Thoracic aorta (tissue), 2 donors: ENCODE results near the gene STK32C. TPM values are rescaled to one million over a fixed set of nuclear protein-coding genes. Genes with fewer than 3 reads are reported as not detected.

Source experiments
- ATAC-seq: fragments of 150-250 bp; one replicate; pipeline ENCODE4 v1.8.0; 2017; ENCODE audit warnings: low read depth; ENCODE audit not compliant: insufficient number of reproducible peaks, low FRiP score
- DNase-seq: peaks from one replicate; pipeline ENCODE4 v3.0.0-alpha.2; 2020; ENCODE audit warnings: low spot score
- H3K27ac ChIP-seq, 2 donors: fragments of 200-600 bp; sonication (generic); 1 replicate in 1 of 2; 2 replicates in 1 of 2; pipeline ENCODE4 v1.5.1; 2016; ENCODE audit warnings: mild to moderate bottlenecking in 2 of 2, moderate library complexity in 2 of 2
- H3K27me3 ChIP-seq: fragments of 200-600 bp; sonication (generic); replicated peaks from 2 replicates; pipeline ENCODE4 v1.6.0; 2016; ENCODE audit warnings: mild to moderate bottlenecking; ENCODE audit not compliant: insufficient read depth
- H3K36me3 ChIP-seq: fragments of 200-600 bp; sonication (generic); one replicate; pipeline ENCODE4 v1.5.1; 2016
- H3K4me1 ChIP-seq, 2 donors: fragments of 200-600 bp; sonication (generic); 1 replicate in 1 of 2; 2 replicates in 1 of 2; pipeline versions ENCODE4 v1.5.1 to v1.6.0; 2016; ENCODE audit warnings: low read depth in 2 of 2, mild to moderate bottlenecking in 1 of 2; ENCODE audit not compliant: control insufficient read depth in 1 of 2
- H3K4me3 ChIP-seq: fragments of 200-600 bp; sonication (generic); 2 replicates; pipeline ENCODE4 v1.5.1; 2016; ENCODE audit warnings: mild to moderate bottlenecking
- H3K9me3 ChIP-seq: fragments of 200-600 bp; sonication (generic); 2 replicates; pipeline ENCODE4 v1.5.1; 2016
- total RNA-seq, 2 donors: library from RNA; depleted of rRNA; stranded (reverse); fragments of >200 nt; gene quantifications; one replicate each; pipeline versions ENCODE4 v1.1.0 to v1.2.3, GENCODE V29; 2016
- TF ChIP-seq, protein P1 (sequence below): fragments of 200-600 bp; sonication (generic); IDR thresholded peaks from one replicate; pipeline ENCODE4 v1.5.1; 2019; ENCODE audit warnings: antibody characterized with exemption

STK32C gene
- total RNA-seq, 2 donors from 2014 or later = 1.1 to 4.2 TPM

DNA sequence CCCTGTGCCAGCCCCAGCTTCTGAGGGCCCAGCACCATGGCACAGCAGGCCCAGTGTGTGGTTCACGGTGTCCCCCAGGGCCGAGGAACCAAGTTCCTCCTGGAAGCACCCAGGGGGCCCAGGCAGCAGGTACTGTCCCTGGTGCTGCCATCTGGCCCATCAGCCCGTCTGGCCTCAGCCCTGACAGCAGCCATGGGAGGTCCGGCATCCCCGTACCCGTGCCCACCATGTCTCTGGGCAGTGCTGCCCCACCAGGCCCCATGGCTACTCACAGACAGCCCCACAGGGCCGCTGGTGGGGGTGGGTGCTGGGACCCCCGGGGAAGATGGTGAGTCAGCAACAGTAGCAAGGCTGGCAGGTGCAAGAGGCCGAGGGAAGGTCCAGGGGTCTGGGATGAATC lies 32.8 kb downstream of the STK32C start:
- Histone ChIP-seq H3K9me3 (no peaks in the 10 kb centered on the region), H3K4me3 (no peak overlapping the region), H3K27me3 (no peaks in the 10 kb centered on the region), H3K4me1 (no peaks in the 10 kb centered on the region), H3K36me3 (no peaks in the 10 kb centered on the region), H3K27ac (no peak overlapping the region)
- TF ChIP-seq, protein P1, sequence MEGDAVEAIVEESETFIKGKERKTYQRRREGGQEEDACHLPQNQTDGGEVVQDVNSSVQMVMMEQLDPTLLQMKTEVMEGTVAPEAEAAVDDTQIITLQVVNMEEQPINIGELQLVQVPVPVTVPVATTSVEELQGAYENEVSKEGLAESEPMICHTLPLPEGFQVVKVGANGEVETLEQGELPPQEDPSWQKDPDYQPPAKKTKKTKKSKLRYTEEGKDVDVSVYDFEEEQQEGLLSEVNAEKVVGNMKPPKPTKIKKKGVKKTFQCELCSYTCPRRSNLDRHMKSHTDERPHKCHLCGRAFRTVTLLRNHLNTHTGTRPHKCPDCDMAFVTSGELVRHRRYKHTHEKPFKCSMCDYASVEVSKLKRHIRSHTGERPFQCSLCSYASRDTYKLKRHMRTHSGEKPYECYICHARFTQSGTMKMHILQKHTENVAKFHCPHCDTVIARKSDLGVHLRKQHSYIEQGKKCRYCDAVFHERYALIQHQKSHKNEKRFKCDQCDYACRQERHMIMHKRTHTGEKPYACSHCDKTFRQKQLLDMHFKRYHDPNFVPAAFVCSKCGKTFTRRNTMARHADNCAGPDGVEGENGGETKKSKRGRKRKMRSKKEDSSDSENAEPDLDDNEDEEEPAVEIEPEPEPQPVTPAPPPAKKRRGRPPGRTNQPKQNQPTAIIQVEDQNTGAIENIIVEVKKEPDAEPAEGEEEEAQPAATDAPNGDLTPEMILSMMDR = no peak
- DNase-seq (no peak), ATAC-seq (no peak)

DNA sequence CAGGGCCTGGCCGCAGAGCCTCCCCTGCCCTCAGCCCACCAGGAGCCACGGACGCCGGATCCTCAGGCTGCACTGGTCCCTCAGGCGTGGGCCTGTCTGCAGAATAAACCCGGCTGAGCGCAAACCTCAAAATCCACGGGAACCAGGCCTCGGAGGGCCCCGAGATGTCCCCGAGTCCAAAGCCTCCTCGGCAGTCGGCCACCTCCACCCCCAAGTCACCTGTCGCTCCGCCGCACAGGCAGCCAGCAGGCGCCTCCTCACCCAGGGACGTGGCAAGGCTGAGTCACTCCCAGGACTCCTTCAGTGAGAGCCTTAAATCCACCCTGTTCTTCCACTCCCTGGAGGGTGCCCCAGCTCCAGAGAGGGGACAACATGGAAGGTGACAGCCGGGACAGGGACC lies 33.2 kb downstream of the STK32C start:
- H3K4me3 ChIP-seq = no peak overlapping the region
- ATAC-seq (no peak), DNase-seq (no peak)
- H3K36me3 ChIP-seq = no peaks in the 10 kb centered on the region
- H3K27me3 ChIP-seq = no peaks in the 10 kb centered on the region
- H3K4me1 ChIP-seq = no peaks in the 10 kb centered on the region
- H3K9me3 ChIP-seq = no peaks in the 10 kb centered on the region
- TF ChIP-seq, protein P1 = no peak
- H3K27ac ChIP-seq = no peak overlapping the region

DNA sequence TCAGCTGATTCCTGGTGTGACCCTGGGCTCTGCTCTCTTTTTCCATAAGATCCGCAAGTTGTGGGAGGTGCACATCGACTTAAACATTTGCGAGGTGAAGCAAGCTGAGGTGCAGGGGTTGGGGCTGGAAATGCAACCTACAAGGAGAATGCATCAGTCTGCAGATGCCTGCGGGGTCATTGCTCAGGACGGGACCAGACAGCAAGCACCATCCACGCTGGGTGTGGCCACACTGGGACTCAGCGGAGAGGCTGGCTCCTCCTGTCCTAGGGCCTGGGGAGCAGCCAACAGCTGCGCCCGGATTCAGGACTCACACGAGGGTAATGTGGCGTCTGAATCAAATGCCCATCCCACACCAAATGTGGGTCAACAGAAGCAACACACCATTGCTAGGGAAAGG lies 33.8 kb downstream of the STK32C start:
- no peak overlapping the region for H3K4me3 ChIP-seq
- no peak for DNase-seq
- H3K9me3 ChIP-seq = no peaks in the 10 kb centered on the region
- no peaks in the 10 kb centered on the region for H3K27me3 ChIP-seq
- no peak overlapping the region for H3K27ac ChIP-seq
- no peaks in the 10 kb centered on the region for H3K4me1 ChIP-seq
- no peaks in the 10 kb centered on the region for H3K36me3 ChIP-seq
- ATAC-seq = no peak
- TF ChIP-seq, protein P1 = no peak

DNA sequence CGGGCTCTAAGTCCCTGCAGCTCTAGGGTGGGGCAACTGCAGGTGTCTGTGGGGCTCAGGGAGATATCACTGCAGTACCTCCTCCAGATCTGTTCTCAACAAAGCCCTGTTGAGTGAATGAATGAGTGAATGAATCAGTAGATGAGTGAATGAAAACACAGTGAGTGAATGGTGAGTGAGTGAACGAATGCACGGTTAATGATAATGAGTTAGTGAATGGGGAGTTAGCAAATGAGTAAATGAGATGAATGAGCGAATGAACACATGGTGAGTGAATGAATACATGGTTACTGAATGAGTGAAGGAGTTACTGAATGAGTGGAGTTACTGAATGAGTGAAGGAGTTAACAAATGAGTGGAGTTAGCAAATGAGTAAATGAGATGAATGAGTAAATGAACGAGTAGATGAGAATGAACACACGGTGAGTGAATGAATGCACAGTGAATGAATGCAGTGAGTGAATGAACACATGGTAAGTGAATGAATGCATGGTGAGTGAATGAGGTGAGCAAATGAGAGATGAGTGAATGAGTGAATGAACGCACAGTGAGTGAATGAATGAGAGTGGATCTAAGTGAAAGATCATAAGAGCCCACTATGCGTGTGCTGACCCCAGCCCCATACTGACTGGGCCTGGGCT lies 34.3 kb downstream of the STK32C start:
- H3K4me3 ChIP-seq = no peak overlapping the region
- no peak for DNase-seq
- no peak overlapping the region for H3K27ac ChIP-seq
- no peaks in the 10 kb centered on the region for H3K9me3 ChIP-seq
- TF ChIP-seq, protein P1 = no peak
- no peaks in the 10 kb centered on the region for H3K27me3 ChIP-seq
- H3K4me1 ChIP-seq = no peaks in the 10 kb centered on the region
- H3K36me3 ChIP-seq = no peaks in the 10 kb centered on the region
- ATAC-seq = no peak

DNA sequence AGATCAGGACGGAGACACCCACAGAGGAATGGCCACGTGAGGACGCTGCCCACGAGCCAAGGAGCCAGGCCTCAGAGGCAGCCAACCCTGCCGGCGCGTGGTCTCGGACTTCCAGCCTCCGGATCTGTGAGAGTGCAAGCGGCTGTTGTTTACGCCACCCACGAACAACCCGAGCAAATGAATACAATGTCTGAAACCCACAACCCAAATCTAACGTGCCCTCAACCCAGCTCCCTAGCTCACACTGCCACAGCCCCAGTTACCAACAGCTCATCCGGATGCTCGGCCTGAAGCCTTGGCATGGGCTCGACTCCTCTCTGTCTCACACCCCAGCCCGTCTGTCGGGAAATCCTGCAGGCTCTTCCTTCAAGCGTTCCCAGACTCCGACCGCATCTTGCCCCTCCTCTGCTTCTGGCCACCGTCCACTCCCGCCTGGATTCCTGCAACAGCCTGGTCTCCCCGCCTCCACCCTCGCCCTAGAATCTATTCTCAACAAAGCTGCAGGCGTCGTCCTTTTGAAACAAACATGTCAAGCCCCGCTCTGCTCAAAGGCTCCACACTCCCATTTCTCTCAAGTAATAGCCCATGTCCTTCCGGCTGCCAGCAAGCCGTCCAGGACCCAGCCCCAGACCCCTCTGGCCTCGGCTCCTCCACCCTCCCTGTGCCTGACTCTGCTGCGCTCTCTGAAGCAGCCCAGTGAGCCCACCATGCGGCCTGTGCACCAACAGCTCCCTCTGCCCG lies 35.3 kb downstream of the STK32C start:
- H3K4me1 ChIP-seq = no peaks in the 10 kb centered on the region
- DNase-seq (no peak), ATAC-seq (no peak)
- no peaks in the 10 kb centered on the region for H3K36me3 ChIP-seq
- H3K4me3 ChIP-seq = no peak overlapping the region
- H3K27ac ChIP-seq = no peak overlapping the region
- no peaks in the 10 kb centered on the region for H3K27me3 ChIP-seq
- no peaks in the 10 kb centered on the region for H3K9me3 ChIP-seq
- TF ChIP-seq, protein P1 = no peak
